Ectodermal cell (in vitro differentiated cells): Measurements from ENCODE around the gene SCN2A.

ENCODE experiments used
- H3K27ac ChIP-seq: 2 replicates; pipeline ENCODE4 v1.7.0; 2013; ENCODE audit warnings: mild to moderate bottlenecking, low read depth, low read length; ENCODE audit not compliant: insufficient read depth, poor library complexity, severe bottlenecking
- H3K27me3 ChIP-seq: 2 replicates; pipeline ENCODE4 v1.7.0; 2013; ENCODE audit warnings: mild to moderate bottlenecking, low read length; ENCODE audit not compliant: insufficient read depth, control insufficient read depth, poor library complexity, severe bottlenecking
- H3K36me3 ChIP-seq: one replicate; pipeline ENCODE4 v1.7.0; 2013; ENCODE audit warnings: low read length; ENCODE audit not compliant: control insufficient read depth, insufficient read depth
- H3K4me1 ChIP-seq: one replicate; pipeline ENCODE4 v1.7.0; 2013; ENCODE audit warnings: low read length; ENCODE audit not compliant: control insufficient read depth, insufficient read depth
- H3K4me3 ChIP-seq: 2 replicates; pipeline ENCODE4 v1.7.0; 2013; ENCODE audit warnings: low read depth, low read length, control low read depth; ENCODE audit not compliant: insufficient read depth
- H3K9me3 ChIP-seq: 2 replicates; pipeline ENCODE4 v1.7.0; 2013; ENCODE audit warnings: mild to moderate bottlenecking, low read length, moderate library complexity; ENCODE audit not compliant: control insufficient read depth
- WGBS, 2 experiments: methylation state at CpG; one replicate each; pipeline ENCODE4 v1.1.7; 2013; ENCODE audit warnings: missing lambda C conversion rate in 2 of 2; 5-methylcytosine and 5-hydroxymethylcytosine counted together

Gene SCN2A

GRCh38 chr2:165428926-165429325, 189.7 kb downstream of the SCN2A start:
- Histone ChIP-seq H3K27ac (no peak overlapping the region), H3K9me3 (no peaks in the 10 kb centered on the region), H3K4me3 (no peak overlapping the region), H3K36me3 (no peaks in the 10 kb centered on the region), H3K27me3 (no peaks in the 10 kb centered on the region), H3K4me1 (peaks cover 3% of the 10 kb centered on the region)
- WGBS, 2 experiments = 86 to 93% methylated on average over 1 of the region's 1 CpG

- Histone ChIP-seq H3K4me1 (peaks cover 3% of the 10 kb centered on the region), H3K9me3 (no peaks in the 10 kb centered on the region), H3K27ac (no peak overlapping the region), H3K36me3 (no peaks in the 10 kb centered on the region), H3K4me3 (no peak overlapping the region), H3K27me3 (no peaks in the 10 kb centered on the region)
Measured at GRCh38 chr2:165431014-165431413, 191.8 kb downstream of the SCN2A start.

GRCh38 chr2:165432234-165432966, 193.2 kb downstream of the SCN2A start:
- Histone ChIP-seq H3K27ac (no peak overlapping the region), H3K4me1 (peaks cover 3% of the 10 kb centered on the region), H3K9me3 (no peaks in the 10 kb centered on the region), H3K36me3 (no peaks in the 10 kb centered on the region), H3K4me3 (no peak overlapping the region), H3K27me3 (no peaks in the 10 kb centered on the region)

- no peak overlapping the region for H3K27ac ChIP-seq
- WGBS, 2 experiments = 29 to 47% methylated on average over 1 of the region's 1 CpG
- no peaks in the 10 kb centered on the region for H3K9me3 ChIP-seq
- H3K4me1 ChIP-seq = peaks cover 4% of the 10 kb centered on the region
- no peaks in the 10 kb centered on the region for H3K36me3 ChIP-seq
- no peak overlapping the region for H3K4me3 ChIP-seq
- no peaks in the 10 kb centered on the region for H3K27me3 ChIP-seq
Measured at GRCh38 chr2:165434865-165435496, 195.8 kb downstream of the SCN2A start.

GRCh38 chr2:165435611-165436010, 196.4 kb downstream of the SCN2A start:
- 88 to 90% methylated on average over 1 of the region's 1 CpG for WGBS, 2 experiments
- Histone ChIP-seq H3K9me3 (no peaks in the 10 kb centered on the region), H3K36me3 (no peaks in the 10 kb centered on the region), H3K4me1 (peaks cover 8% of the 10 kb centered on the region), H3K4me3 (no peak overlapping the region), H3K27me3 (no peaks in the 10 kb centered on the region), H3K27ac (no peak overlapping the region)

GRCh38 chr2:165436559-165436958, 197.3 kb downstream of the SCN2A start:
- Histone ChIP-seq H3K36me3 (no peaks in the 10 kb centered on the region), H3K4me1 (peaks cover 8% of the 10 kb centered on the region), H3K27ac (no peak overlapping the region), H3K9me3 (no peaks in the 10 kb centered on the region), H3K4me3 (no peak overlapping the region), H3K27me3 (no peaks in the 10 kb centered on the region)
- WGBS, 2 experiments = 95 to 96% methylated on average over 3 of the region's 3 CpGs

- H3K4me1 ChIP-seq = peaks cover 5% of the 10 kb centered on the region
- no peaks in the 10 kb centered on the region for H3K36me3 ChIP-seq
- no peak overlapping the region for H3K4me3 ChIP-seq
- 14 to 63% methylated on average over 1 of the region's 1 CpG for WGBS, 2 experiments
- H3K27me3 ChIP-seq = no peaks in the 10 kb centered on the region
- H3K27ac ChIP-seq = no peak overlapping the region
- H3K9me3 ChIP-seq = no peaks in the 10 kb centered on the region
Measured at GRCh38 chr2:165440367-165440766, 201.2 kb downstream of the SCN2A start.
